Body of pancreas (tissue), 4 donors: ENCODE measurements around the gene TCP11L1. TPM values are rescaled to one million over a fixed set of nuclear protein-coding genes. Genes with fewer than 3 reads are reported as not detected.
"Not testable (repeated sequence)": the region's sequence is repeated elsewhere in the genome, so short reads cannot be mapped to it uniquely, and the experiment has no call there.

Experiments used
- ATAC-seq: fragments of 150-250 bp; one replicate; pipeline ENCODE4 v1.9.1; 2016
- DNase-seq, 4 donors: peaks; one replicate each; pipeline ENCODE4 v3.0.0-alpha.2; 2019
- H3K27ac ChIP-seq, 4 donors: fragments of 200-600 bp; sonication (generic); 1 replicate in 3 of 4; 2 replicates in 1 of 4; pipeline versions ENCODE4 v1.5.1 to v1.6.1; 2016 to 2019; ENCODE audit warnings: mild to moderate bottlenecking in 1 of 4, mixed read lengths in 1 of 4, moderate library complexity in 1 of 4
- H3K27me3 ChIP-seq, 2 donors: fragments of 200-600 bp; sonication (generic); one replicate each; pipeline ENCODE4 v1.6.0; 2016; ENCODE audit warnings: mild to moderate bottlenecking in 1 of 2
- H3K36me3 ChIP-seq, 2 donors: fragments of 200-600 bp; sonication (generic); replicated peaks in 1 of 2; 2 replicates each; pipeline ENCODE4 v1.5.1; 2016; ENCODE audit warnings: low read depth in 2 of 2; ENCODE audit not compliant: insufficient read depth in 1 of 2
- H3K4me1 ChIP-seq: fragments of 200-600 bp; sonication (generic); one replicate; pipeline ENCODE4 v1.6.0; 2016
- H3K4me3 ChIP-seq, 2 donors: fragments of 200-600 bp; sonication (generic); 1 replicate in 1 of 2; 2 replicates in 1 of 2; pipeline ENCODE4 v1.5.1; 2016 to 2019
- H3K9me3 ChIP-seq, 3 donors: fragments of 200-600 bp; sonication (generic); 1 replicate in 2 of 3; 2 replicates in 1 of 3; pipeline ENCODE4 v1.5.1; 2016
- CTCF ChIP-seq, 7 experiments: fragments of 450-650 bp in 4 of 7; fragments of 200-600 bp in 3 of 7; sonication (generic) in 3 of 7; IDR thresholded peaks; one replicate each; pipeline ENCODE4 v1.5.1; 2016 to 2019; ENCODE audit warnings: antibody characterized with exemption in 7 of 7
- POLR2A ChIP-seq, 3 donors: fragments of 450-650 bp; IDR thresholded peaks; one replicate each; pipeline ENCODE4 v1.6.1; 2016; ENCODE audit warnings: antibody characterized with exemption in 3 of 3, mild to moderate bottlenecking in 2 of 3
- WGBS, 2 donors: methylation state at CpG; one replicate each; pipeline ENCODE4 v1.1.5; 2017; 5-methylcytosine and 5-hydroxymethylcytosine counted together
- intact Hi-C: fragments of 100-400 bp; cut with DNase I; formaldehyde crosslinking; loops from one replicate; pipeline ENCODE4 v1.15.1; 2023
- small RNA-seq: library from RNA; depleted of rRNA; stranded (forward); fragments of <200 nt; gene quantifications from one replicate; pipeline ENCODE3, GENCODE V24; 2016
- total RNA-seq, 2 donors: library from RNA; depleted of rRNA; stranded (reverse); fragments of >200 nt; gene quantifications; one replicate each; pipeline ENCODE4 v1.1.0, GENCODE V29; 2016

The TCP11L1 gene
- total RNA-seq, 2 donors from 2014 or later: 26.5 to 41.5 TPM

GRCh38 chr11:33116535-33116934, 77.2 kb downstream of the TCP11L1 start:
- H3K36me3 ChIP-seq: no peaks in the 10 kb centered on the region
- H3K4me1 ChIP-seq: peaks cover 6% of the 10 kb centered on the region
- intact Hi-C loops: no loop called here
- DNase-seq (no peak), ATAC-seq (no peak)
- H3K4me3 ChIP-seq: no peak overlapping the region
- no peak overlapping the region for H3K27ac ChIP-seq
- no peaks in the 10 kb centered on the region for H3K9me3 ChIP-seq
- TF ChIP-seq CTCF (IDR thresholded peaks at IDR 0.05): no peak
- TF ChIP-seq POLR2A (IDR thresholded peaks at IDR 0.05): no peak
- no peaks in the 10 kb centered on the region for H3K27me3 ChIP-seq

- H3K36me3 ChIP-seq, H3K27ac ChIP-seq, intact Hi-C loops, ATAC-seq, H3K4me1 ChIP-seq, H3K9me3 ChIP-seq, H3K4me3 ChIP-seq, H3K27me3 ChIP-seq, DNase-seq: not testable (repeated sequence)
- 100% methylated on average over 1 of the region's 1 CpG for WGBS, 2 donors
Observed at GRCh38 chr11:33122696-33123095, 83.3 kb downstream of the TCP11L1 start.

Small RNA genes within 50 kb of the gene (small RNA-seq; reads per million reads assigned to genes)
- gene RF00019: not detected

Other genes starting within 250 kb of the TCP11L1 start
- gene CCDC73, start 244.9 kb upstream of the TCP11L1 start, total RNA-seq: under 1 TPM in 1 of 2 donors, not detected in 1; 0.26 TPM
- gene PRRG4, start 209.6 kb upstream of the TCP11L1 start, total RNA-seq: 1 to 10 TPM; 2.3 to 5.7 TPM
- 10 to 100 TPM; 27.7 to 36.1 TPM for gene QSER1, start 146.8 kb upstream of the TCP11L1 start, total RNA-seq
- 1 to 10 TPM in 1 of 2 donors, under 1 TPM in 1; 0.99 to 6.0 TPM for gene DEPDC7, start 23.7 kb upstream of the TCP11L1 start, total RNA-seq
- 10 to 100 TPM in 1 of 2 donors, 1 to 10 TPM in 1; 8.9 to 20.5 TPM for gene CSTF3, start 121.9 kb downstream of the TCP11L1 start, total RNA-seq
- 10 to 100 TPM; 51.7 to 57.1 TPM for gene HIPK3, start 217.8 kb downstream of the TCP11L1 start, total RNA-seq